ENCODE measurements around the gene TRPV6. TPM values are rescaled to one million over a fixed set of nuclear protein-coding genes. Genes with fewer than 3 reads are reported as not detected.

The TRPV6 gene
- total RNA-seq, 1 experiment from 2014 or later, result 4.0 TPM

- H3K36me3 Mint-ChIP-seq (ENCODE audit: insufficient read depth, unreplicated experiment), result no peaks in the 10 kb centered on the region
- Histone ChIP-seq H3K4me1 (peaks cover 30% of the 10 kb centered on the region), H3K4me3 (ENCODE audit: low read depth, low read length) (no peak overlapping the region), H3K36me3 (ENCODE audit: control insufficient read depth, insufficient read depth, low read length) (no peaks in the 10 kb centered on the region), H3K27me3 (replicated peaks; ENCODE audit: control insufficient read depth, insufficient read depth, low read length) (no peaks in the 10 kb centered on the region), H3K9me3 (peaks cover 5% of the 10 kb centered on the region; the same call in 1 of the 2 replicates)
- H3K27me3 Mint-ChIP-seq (ENCODE audit: insufficient read depth, unreplicated experiment), result no peaks in the 10 kb centered on the region
- TF ChIP-seq, protein P1, sequence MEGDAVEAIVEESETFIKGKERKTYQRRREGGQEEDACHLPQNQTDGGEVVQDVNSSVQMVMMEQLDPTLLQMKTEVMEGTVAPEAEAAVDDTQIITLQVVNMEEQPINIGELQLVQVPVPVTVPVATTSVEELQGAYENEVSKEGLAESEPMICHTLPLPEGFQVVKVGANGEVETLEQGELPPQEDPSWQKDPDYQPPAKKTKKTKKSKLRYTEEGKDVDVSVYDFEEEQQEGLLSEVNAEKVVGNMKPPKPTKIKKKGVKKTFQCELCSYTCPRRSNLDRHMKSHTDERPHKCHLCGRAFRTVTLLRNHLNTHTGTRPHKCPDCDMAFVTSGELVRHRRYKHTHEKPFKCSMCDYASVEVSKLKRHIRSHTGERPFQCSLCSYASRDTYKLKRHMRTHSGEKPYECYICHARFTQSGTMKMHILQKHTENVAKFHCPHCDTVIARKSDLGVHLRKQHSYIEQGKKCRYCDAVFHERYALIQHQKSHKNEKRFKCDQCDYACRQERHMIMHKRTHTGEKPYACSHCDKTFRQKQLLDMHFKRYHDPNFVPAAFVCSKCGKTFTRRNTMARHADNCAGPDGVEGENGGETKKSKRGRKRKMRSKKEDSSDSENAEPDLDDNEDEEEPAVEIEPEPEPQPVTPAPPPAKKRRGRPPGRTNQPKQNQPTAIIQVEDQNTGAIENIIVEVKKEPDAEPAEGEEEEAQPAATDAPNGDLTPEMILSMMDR (IDR thresholded peaks at IDR 0.05; ENCODE audit: insufficient read depth in 1 of 2, low read depth in 1 of 2, low read length in 1 of 2, severe bottlenecking in 1 of 2, unreplicated experiment in 1 of 2), result no peak
- H3K9me3 Mint-ChIP-seq (ENCODE audit: unreplicated experiment), result peaks cover 4% of the 10 kb centered on the region
- POLR2A ChIA-PET, result no interaction called here
- H3K4me1 Mint-ChIP-seq (ENCODE audit: low read depth, unreplicated experiment), result peaks cover 22% of the 10 kb centered on the region
- no peak overlapping the region for H3K27ac Mint-ChIP-seq (ENCODE audit: unreplicated experiment)
- intact Hi-C loops (cut with micrococcal nuclease; ENCODE audit: unreplicated experiment), result no loop called here
- H3K4me3 Mint-ChIP-seq (ENCODE audit: unreplicated experiment), result no peak overlapping the region
- CTCF ChIA-PET, result interaction anchor here (0.7 kb wide), 1 partner anchor 86 kb away, joined by 9 read pairs; no protein-coding TSS in a partner anchor
- no TSS peak for BruUV-seq (replicated peaks)
- DNase-seq, result no peak
These were observed 31.9 kb upstream of the TRPV6 start for GRCh38 chr7:142917447-142917846.

DNA sequence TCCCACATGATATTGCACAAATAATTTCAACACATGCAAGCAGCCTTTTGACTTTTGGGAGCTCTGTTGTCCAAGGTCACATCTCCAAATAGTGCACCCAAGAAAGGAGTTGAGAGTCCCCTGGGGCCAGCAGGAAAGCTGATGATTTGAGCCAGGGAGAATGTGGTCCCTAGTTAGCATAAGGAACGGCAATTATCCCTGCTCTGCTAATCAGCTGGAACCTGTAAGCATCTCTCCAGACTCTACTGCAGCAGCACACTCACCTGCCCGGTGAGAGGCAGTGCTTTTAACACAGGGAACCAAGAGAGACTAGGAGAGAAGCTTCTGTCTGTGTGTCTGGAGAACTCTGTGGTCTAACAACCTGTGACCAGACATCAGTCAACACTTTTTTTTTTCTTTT is 31.0 kb upstream of the TRPV6 start:
- H3K36me3 Mint-ChIP-seq (ENCODE audit: insufficient read depth, unreplicated experiment), result no peaks in the 10 kb centered on the region
- H3K4me1 Mint-ChIP-seq (ENCODE audit: low read depth, unreplicated experiment), result peaks cover 30% of the 10 kb centered on the region
- ChIA-PET CTCF (interaction anchor here (0.7 kb wide), 1 partner anchor 87 kb away, joined by 9 read pairs; no protein-coding TSS in a partner anchor), POLR2A (no interaction called here)
- intact Hi-C loops (cut with micrococcal nuclease; ENCODE audit: unreplicated experiment), result no loop called here
- no peaks in the 10 kb centered on the region for H3K36me3 ChIP-seq (ENCODE audit: control insufficient read depth, insufficient read depth, low read length)
- DNase-seq, result no peak
- H3K4me1 ChIP-seq, result peaks cover 34% of the 10 kb centered on the region
- no peaks in the 10 kb centered on the region for H3K27me3 ChIP-seq (replicated peaks; ENCODE audit: control insufficient read depth, insufficient read depth, low read length)
- peaks cover 8% of the 10 kb centered on the region; the same call in 1 of the 2 replicates for H3K9me3 ChIP-seq
- TF ChIP-seq, protein P1 (IDR thresholded peaks at IDR 0.05; ENCODE audit: insufficient read depth in 1 of 2, low read depth in 1 of 2, low read length in 1 of 2, severe bottlenecking in 1 of 2, unreplicated experiment in 1 of 2), result no peak
- no peak overlapping the region for H3K4me3 Mint-ChIP-seq (ENCODE audit: unreplicated experiment)
- BruUV-seq (replicated peaks), result no TSS peak
- H3K9me3 Mint-ChIP-seq (ENCODE audit: unreplicated experiment), result peaks cover 13% of the 10 kb centered on the region
- H3K27me3 Mint-ChIP-seq (ENCODE audit: insufficient read depth, unreplicated experiment), result no peaks in the 10 kb centered on the region
- H3K4me3 ChIP-seq (ENCODE audit: low read depth, low read length), result no peak overlapping the region
- H3K27ac Mint-ChIP-seq (ENCODE audit: unreplicated experiment), result no peak overlapping the region

DNA sequence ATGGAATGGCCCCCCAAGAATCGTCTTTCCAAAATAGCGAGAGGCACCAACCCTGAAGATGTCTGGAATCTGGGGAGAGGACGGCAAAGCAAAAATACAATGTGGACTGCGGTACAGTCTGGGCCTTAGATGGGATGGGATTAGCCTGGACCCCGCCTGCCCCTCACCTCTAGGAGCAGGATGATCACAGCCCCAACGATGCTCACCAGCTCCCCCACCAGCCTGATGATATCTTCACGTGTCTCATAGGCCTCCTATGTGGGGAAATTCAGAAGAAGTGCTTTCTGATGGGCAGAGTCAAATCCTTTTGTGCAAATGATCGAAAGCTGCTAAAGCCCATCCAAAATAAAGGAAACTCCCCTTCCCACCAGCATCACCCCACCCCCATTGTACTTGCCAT is 29.8 kb upstream of the TRPV6 start:
- no peaks in the 10 kb centered on the region for H3K27me3 Mint-ChIP-seq (ENCODE audit: insufficient read depth, unreplicated experiment)
- no peaks in the 10 kb centered on the region for H3K36me3 Mint-ChIP-seq (ENCODE audit: insufficient read depth, unreplicated experiment)
- DNase-seq, result no peak
- no peak overlapping the region for H3K4me3 ChIP-seq (ENCODE audit: low read depth, low read length)
- ChIA-PET POLR2A (no interaction called here), CTCF (no interaction called here)
- no peaks in the 10 kb centered on the region for H3K27me3 ChIP-seq (replicated peaks; ENCODE audit: control insufficient read depth, insufficient read depth, low read length)
- intact Hi-C loops (cut with micrococcal nuclease; ENCODE audit: unreplicated experiment), result no loop called here
- peaks cover 16% of the 10 kb centered on the region; the same call in 1 of the 2 replicates for H3K9me3 ChIP-seq
- peaks cover 42% of the 10 kb centered on the region for H3K4me1 Mint-ChIP-seq (ENCODE audit: low read depth, unreplicated experiment)
- H3K36me3 ChIP-seq (ENCODE audit: control insufficient read depth, insufficient read depth, low read length), result no peaks in the 10 kb centered on the region; the same call in 1 of the 2 replicates
- peaks cover 21% of the 10 kb centered on the region for H3K9me3 Mint-ChIP-seq (ENCODE audit: unreplicated experiment)
- TF ChIP-seq, protein P1 (IDR thresholded peaks at IDR 0.05; ENCODE audit: insufficient read depth in 1 of 2, low read depth in 1 of 2, low read length in 1 of 2, severe bottlenecking in 1 of 2, unreplicated experiment in 1 of 2), result no peak
- H3K4me3 Mint-ChIP-seq (ENCODE audit: unreplicated experiment), result no peak overlapping the region
- BruUV-seq (replicated peaks), result no TSS peak
- no peak overlapping the region for H3K27ac Mint-ChIP-seq (ENCODE audit: unreplicated experiment)
- H3K4me1 ChIP-seq, result peaks cover 45% of the 10 kb centered on the region

Data from Caco-2 (cell line).